ACC112 (cell line): ENCODE measurements around the gene NPAS2.

Source experiments
- H2AFZ ChIP-seq: fragments of 200-600 bp; sonication (generic); one replicate; pipeline ENCODE4 v1.6.0; 2017; ENCODE audit warnings: antibody characterized with exemption, low read length; ENCODE audit not compliant: unreplicated experiment
- H3K27ac ChIP-seq: fragments of 200-600 bp; sonication (generic); 2 replicates; pipeline ENCODE4 v1.5.1; 2014; ENCODE audit warnings: low read depth, mild to moderate bottlenecking, antibody characterized with exemption, low read length, moderate library complexity
- H3K27me3 ChIP-seq: fragments of 200-600 bp; sonication (generic); 2 replicates; pipeline ENCODE4 v1.6.1; 2014; ENCODE audit warnings: mild to moderate bottlenecking, antibody characterized with exemption, low read length, moderate library complexity, mixed read lengths; ENCODE audit not compliant: insufficient read depth
- H3K36me3 ChIP-seq: fragments of 200-600 bp; sonication (generic); 2 replicates; pipeline ENCODE4 v1.6.1; 2016; ENCODE audit warnings: mild to moderate bottlenecking, antibody characterized with exemption, low read length, moderate library complexity, mixed read lengths; ENCODE audit not compliant: insufficient read depth
- H3K4me1 ChIP-seq: fragments of 200-600 bp; sonication (generic); one replicate; pipeline ENCODE4 v1.6.1; 2016; ENCODE audit warnings: low read length, mixed read lengths; ENCODE audit not compliant: insufficient read depth, unreplicated experiment, control insufficient read depth
- H3K4me3 ChIP-seq: fragments of 200-600 bp; sonication (generic); 2 replicates; pipeline ENCODE4 v1.5.1; 2014; ENCODE audit warnings: mild to moderate bottlenecking, low read depth, low read length
- H3K79me2 ChIP-seq: fragments of 200-600 bp; sonication (generic); one replicate; pipeline ENCODE4 v1.6.0; 2016; ENCODE audit warnings: low read length; ENCODE audit not compliant: control insufficient read depth, unreplicated experiment, insufficient read depth

The NPAS2 gene

DNA sequence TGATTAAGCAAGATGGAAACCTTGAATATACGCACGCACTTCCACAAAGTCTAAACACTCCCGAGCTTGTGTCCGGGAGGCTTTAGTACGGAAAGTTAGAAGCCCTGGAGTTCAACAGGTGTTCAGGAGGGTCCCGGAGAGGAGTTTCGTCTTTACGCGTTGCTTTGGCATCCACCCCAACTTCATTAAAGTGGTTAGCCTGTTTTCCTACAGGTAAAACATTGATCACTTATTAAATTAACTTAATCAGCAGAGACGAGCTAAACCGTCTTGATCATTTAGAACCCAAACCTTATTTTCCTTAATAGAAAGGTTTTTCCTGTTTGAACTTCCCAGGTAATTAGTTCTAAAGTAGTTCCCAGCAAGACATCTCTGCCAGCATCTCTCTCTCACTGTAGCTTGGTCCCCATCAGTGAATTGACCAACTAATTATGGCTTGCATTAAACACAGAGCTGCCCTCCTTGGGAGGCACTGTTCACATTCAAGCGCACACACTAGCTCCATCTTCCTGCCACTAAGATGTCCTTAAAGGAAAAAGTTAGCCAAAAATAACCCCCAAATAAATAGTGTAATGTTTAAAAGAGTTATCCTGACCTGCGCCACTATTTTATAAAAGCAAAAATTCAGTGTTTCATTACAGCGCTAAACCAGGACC is 1.4 kb downstream of the NPAS2 start:
- Histone ChIP-seq H3K27ac (no peak overlapping the region), H2AFZ (no peak overlapping the region), H3K36me3 (no peaks in the 10 kb centered on the region), H3K4me3 (peak overlapping the region; percentile 91), H3K4me1 (peaks cover 29% of the 10 kb centered on the region), H3K79me2 (peaks cover 43% of the 10 kb centered on the region), H3K27me3 (no peaks in the 10 kb centered on the region)

DNA sequence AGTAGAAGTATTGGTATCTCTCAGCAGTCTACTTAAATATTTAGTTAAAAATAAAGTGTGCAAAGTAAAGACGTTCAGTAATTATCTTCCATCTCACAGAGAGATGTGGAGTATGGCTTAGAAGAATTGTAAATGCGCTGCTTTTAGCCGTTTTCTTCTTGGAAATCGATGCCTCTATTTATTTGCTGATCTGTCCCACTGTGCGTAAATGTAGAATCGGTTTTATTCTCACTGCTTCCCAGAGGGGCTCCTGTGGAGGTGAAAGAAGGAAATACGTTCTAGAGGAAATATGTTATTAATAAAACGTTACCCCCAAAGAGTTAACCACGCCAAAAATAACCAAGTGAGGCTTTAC is 1.9 kb downstream of the NPAS2 start:
- H2AFZ ChIP-seq, result no peak overlapping the region
- peaks cover 29% of the 10 kb centered on the region for H3K4me1 ChIP-seq
- H3K4me3 ChIP-seq, result peak overlapping the region; percentile 91
- peaks cover under 1% of the 10 kb centered on the region; the same call in 1 of the 2 replicates for H3K36me3 ChIP-seq
- no peak overlapping the region for H3K27ac ChIP-seq
- peaks cover 43% of the 10 kb centered on the region for H3K79me2 ChIP-seq
- H3K27me3 ChIP-seq, result no peaks in the 10 kb centered on the region

DNA sequence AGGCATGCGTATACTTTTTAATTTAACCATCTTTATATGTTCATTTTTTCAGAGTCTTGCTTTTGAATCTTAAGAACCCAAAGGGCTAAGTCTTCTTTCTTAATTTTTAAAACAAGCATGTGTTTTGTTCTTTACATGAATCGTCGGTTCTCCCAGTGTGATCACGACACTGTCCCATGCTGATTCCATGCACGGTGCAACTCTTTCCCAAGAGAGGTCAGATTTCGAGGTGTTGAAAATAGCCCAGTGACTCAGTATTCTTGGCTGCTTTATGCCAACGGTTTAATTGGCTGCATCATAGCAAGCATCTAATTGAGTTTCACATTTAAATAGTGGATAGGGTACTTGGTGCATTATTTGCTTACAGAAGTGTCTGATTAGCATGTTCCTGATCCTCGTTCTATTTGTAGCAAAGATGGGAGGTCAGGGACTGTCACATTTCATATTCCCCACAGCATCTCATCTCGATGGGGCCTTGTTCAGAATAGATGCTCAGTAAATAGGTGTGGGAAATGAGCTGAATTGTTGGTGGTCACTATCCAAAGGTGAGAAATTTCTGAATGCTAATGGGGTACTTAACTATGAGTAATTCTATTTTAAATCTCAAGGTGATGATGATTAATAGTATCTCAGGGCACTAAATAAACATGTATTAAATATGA is 2.8 kb downstream of the NPAS2 start:
- Histone ChIP-seq H3K4me3 (peak overlapping the region; percentile 91), H3K79me2 (peaks cover 46% of the 10 kb centered on the region), H3K27me3 (no peaks in the 10 kb centered on the region), H3K36me3 (peaks cover 5% of the 10 kb centered on the region; the same call in 1 of the 2 replicates), H3K27ac (no peak overlapping the region), H2AFZ (no peak overlapping the region), H3K4me1 (peaks cover 24% of the 10 kb centered on the region)

DNA sequence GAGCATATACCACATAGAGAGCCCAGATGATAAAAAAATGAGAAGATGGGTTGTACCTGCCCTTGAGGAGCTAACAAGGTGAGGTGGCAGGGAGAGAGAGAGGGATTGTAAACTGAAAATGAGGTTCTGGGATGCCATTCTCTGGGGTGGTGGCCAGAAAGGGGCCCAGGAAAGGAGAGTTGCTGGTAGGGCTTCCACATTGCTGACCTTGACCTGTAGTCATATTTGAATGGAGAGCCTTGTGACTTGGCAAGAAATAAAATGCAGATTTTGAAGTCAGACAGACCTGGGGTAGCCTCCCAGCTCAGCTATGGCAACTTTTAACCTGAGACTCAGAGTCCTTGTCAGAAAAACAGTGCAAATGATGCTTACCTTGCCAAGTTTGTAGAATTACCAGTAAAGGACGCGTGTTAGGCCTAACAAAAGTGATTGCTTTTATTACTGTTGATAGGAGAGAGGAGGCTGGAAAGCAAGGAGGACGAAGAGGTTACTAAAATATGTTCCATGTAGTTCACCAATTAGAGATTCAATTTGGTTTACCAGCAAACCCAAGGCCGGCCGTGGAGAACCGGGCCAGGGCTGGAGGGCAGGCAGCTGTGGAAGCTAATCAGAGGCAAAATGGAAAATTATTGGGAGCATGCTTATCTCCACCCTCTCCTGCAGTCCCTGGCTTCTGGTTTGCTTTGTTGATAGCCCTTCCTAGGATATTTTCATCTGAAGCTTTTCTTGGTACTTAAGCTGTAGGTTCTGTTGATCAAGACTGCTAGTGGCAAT is 3.9 kb downstream of the NPAS2 start:
- H3K27ac ChIP-seq, result no peak overlapping the region
- H2AFZ ChIP-seq, result no peak overlapping the region
- no peak overlapping the region for H3K4me3 ChIP-seq
- H3K79me2 ChIP-seq, result peaks cover 46% of the 10 kb centered on the region
- H3K36me3 ChIP-seq, result peaks cover 5% of the 10 kb centered on the region; the same call in 1 of the 2 replicates
- H3K4me1 ChIP-seq, result peaks cover 18% of the 10 kb centered on the region
- H3K27me3 ChIP-seq, result no peaks in the 10 kb centered on the region

DNA sequence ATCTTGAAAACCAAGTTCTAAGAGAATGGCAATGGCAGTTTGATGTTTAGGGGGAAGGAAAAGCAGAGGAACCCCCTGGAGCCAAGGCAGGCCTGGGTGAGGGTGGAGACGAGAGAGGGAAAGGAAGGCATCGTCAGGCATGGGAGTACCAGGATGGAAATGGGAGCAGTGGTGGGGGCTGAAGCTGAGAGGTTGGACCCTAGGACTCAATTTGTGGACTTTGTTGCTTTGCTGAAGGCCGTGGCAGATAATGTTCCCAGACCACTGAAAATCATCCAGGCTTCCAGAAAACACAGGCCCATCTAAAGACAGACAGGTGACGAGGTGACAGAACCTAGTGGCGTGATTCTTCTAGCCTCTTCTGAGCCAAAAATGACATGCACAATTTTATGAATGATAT is 4.9 kb downstream of the NPAS2 start:
- H3K27ac ChIP-seq, result no peak overlapping the region
- peaks cover 5% of the 10 kb centered on the region; the same call in 1 of the 2 replicates for H3K36me3 ChIP-seq
- no peaks in the 10 kb centered on the region for H3K27me3 ChIP-seq
- H3K79me2 ChIP-seq, result peaks cover 46% of the 10 kb centered on the region
- peaks cover 18% of the 10 kb centered on the region for H3K4me1 ChIP-seq
- H3K4me3 ChIP-seq, result no peak overlapping the region
- no peak overlapping the region for H2AFZ ChIP-seq

DNA sequence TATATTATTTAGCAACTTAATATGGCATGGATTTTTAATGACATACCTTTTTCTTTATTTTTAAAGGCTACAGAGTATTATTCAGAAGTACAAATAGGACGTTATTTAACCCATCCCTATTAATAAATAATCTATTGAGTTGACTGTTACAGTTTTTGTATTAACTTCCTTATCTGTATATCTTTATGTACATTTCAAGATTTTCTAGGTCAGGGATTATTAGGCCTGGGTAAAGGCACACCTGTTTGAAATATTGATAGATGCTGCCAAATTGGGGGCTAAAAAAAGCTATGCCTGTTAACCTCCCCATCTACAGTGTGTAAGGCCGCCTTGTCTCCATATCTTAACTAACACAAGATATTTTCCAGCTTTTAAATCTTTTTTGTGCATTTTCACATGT is 6.6 kb downstream of the NPAS2 start:
- Histone ChIP-seq H3K27ac (no peak overlapping the region), H3K79me2 (peaks cover 41% of the 10 kb centered on the region), H3K4me3 (no peak overlapping the region), H2AFZ (no peak overlapping the region), H3K27me3 (no peaks in the 10 kb centered on the region), H3K36me3 (peaks cover 5% of the 10 kb centered on the region; the same call in 1 of the 2 replicates), H3K4me1 (peaks cover 14% of the 10 kb centered on the region)

DNA sequence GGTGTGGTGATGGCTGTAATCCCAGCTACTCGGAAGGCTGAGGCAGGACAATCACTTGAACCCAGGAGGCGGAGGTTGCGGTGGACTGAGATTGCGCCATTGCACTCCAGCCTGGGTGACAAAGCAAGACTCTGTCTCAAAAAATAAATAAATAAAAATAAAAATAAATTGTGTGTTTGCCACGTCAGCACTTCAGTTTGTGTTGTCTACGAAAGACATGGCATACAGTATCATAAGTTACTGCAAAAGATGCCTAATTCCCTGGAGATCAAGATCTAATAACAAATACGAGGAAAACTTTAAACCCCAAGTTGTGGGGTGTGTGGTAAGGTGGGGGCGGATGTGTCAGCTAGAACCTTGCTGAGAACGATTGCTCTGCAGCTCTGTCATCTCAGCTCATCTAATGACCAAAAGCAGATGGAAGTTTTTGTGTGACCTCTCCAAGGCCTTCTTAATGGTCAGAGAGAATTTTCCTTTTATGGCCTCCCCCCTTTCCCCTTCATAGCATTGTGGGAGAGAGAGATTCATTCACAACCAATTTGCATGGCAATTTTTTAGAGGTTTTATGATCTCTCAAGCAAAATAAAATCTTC is 11.3 kb downstream of the NPAS2 start:
- Histone ChIP-seq H3K36me3 (peaks cover 5% of the 10 kb centered on the region; the same call in 1 of the 2 replicates), H3K79me2 (peaks cover 29% of the 10 kb centered on the region), H3K4me1 (peaks cover 2% of the 10 kb centered on the region), H3K27me3 (no peaks in the 10 kb centered on the region), H3K4me3 (no peak overlapping the region), H3K27ac (no peak overlapping the region), H2AFZ (no peak overlapping the region)

DNA sequence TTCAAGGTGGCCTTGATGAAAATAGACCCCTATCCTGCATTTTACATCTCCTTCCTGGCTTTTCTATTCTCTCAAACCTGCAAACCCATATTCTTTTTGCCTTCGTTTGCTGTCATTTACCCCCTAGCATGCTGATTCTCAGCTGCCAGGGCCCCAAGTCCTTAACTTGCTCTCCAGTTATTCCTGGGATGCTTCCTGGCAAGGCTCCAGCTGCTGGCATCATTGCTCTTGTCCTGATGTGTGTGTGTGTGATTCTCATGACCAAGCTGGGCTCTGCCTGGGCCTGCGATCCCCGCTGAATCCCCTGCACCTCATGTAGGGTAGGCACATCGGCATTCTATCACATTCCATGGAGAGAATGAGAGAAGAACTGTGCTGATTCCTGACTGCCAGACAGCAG is 11.9 kb downstream of the NPAS2 start:
- peaks cover 31% of the 10 kb centered on the region for H3K79me2 ChIP-seq
- H3K4me1 ChIP-seq, result peaks cover 2% of the 10 kb centered on the region
- no peak overlapping the region for H3K4me3 ChIP-seq
- no peak overlapping the region for H2AFZ ChIP-seq
- H3K36me3 ChIP-seq, result peaks cover 5% of the 10 kb centered on the region; the same call in 1 of the 2 replicates
- H3K27me3 ChIP-seq, result no peaks in the 10 kb centered on the region
- no peak overlapping the region for H3K27ac ChIP-seq

DNA sequence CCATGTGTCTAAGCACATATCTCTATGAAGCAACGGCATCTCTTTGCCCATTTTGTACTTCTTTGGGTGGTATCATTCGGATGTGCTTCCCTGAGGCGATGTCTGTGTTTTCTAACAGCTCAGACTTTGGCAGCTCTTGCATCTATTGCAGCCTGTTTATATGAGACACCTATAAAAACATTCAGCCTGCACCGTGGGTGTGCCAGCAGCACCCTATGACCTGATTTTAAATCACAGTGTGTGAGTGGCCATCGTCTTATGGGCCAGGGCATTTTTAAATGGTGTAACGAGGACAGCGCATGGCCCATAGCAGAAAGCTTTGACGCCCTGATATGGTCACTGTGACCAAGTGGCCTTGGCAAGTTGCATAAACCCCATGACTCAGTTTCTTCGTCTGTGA is 12.9 kb downstream of the NPAS2 start:
- peaks cover 28% of the 10 kb centered on the region for H3K79me2 ChIP-seq
- no peak overlapping the region for H3K27ac ChIP-seq
- H3K4me3 ChIP-seq, result no peak overlapping the region
- peaks cover 2% of the 10 kb centered on the region for H3K4me1 ChIP-seq
- no peak overlapping the region for H2AFZ ChIP-seq
- H3K36me3 ChIP-seq, result no peaks in the 10 kb centered on the region
- H3K27me3 ChIP-seq, result no peaks in the 10 kb centered on the region

DNA sequence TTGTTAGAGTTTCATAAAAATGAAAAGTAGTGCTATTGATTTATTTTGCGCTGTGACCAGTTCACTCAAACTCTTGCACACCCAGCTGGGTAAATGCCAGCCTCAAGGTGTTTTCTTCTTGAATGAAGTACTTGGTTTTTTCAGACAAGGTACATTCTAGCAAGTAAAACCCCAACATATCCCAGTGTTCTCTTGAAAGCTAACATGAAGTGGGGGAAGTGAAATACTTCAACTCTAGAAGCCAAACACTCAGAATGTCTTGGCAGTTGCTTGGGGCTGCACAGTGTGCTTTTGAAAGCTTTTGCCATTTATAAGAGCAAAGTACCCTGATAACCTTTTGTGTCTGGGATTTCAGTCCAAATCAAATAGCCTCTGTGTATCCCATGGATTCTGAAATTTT is 13.4 kb downstream of the NPAS2 start:
- Histone ChIP-seq H2AFZ (no peak overlapping the region), H3K27ac (no peak overlapping the region), H3K4me3 (no peak overlapping the region), H3K79me2 (peaks cover 28% of the 10 kb centered on the region), H3K36me3 (no peaks in the 10 kb centered on the region), H3K4me1 (peaks cover 2% of the 10 kb centered on the region), H3K27me3 (no peaks in the 10 kb centered on the region)
